Glomerular visceral epithelial cell (primary cell): ENCODE data around the gene UBQLN3.

Experiments
- DNase-seq: peaks from one replicate; pipeline ENCODE4 v3.0.0-alpha.2; 2016; ENCODE audit errors: extremely low spot score

The UBQLN3 gene

DNA sequence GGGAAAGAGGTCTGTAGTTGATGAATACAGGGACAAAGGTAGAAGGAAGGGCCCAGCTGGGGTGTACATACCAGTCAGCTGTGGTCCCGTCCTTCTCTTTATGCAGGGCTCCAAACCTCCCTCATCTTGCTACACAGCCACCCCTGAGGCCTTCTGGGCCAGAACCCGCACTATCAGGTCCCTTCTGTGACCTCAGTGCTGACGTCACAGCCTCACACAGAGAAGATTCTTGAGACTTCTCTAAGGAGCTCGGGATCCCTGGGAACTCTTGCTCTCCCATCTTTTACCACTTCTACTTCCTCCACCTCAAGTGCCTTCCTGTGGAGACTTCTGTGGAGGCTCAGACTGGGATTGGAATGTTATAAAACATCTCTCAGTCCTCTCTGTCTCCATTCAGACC lies at the start of gene UBQLN3:
Gene UBQLN3, minus strand, starts transcription at position 155 of the 400 bp plus-strand sequence. CDS start 399 bp downstream, outside the sequence.
- no peak for DNase-seq

GRCh38 chr11:5557751-5558150 lies 48.0 kb upstream of the UBQLN3 start:
- DNase-seq: no peak

DNA sequence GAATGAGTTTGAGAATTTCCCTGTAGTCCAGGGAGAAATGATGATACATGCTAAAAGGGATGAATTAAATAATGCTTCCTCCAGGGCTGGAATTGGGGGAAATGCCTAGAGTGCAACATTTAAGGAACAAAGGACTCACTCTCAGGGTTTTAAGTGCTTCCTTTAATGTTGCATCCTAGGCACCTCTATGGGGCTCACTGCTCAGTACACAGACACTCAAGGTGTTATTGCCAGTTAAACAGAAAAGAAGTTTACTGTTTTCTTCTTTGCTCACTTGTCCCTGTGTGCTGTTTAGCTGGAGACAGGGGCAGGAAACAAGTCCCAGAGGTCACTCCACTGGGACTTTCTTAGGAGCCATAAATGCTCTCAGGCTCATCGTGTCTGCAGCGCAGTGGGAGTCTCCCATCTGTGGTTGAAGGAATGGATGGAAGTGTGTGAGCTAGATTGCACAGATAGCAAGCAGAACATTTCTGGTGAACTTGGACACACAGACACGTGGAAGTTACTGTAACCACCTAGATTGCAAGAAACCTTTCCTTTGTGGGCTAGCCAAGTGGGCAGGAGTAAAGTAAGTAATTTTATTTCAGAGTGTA lies 46.9 kb upstream of the UBQLN3 start:
- DNase-seq: no peak

DNA sequence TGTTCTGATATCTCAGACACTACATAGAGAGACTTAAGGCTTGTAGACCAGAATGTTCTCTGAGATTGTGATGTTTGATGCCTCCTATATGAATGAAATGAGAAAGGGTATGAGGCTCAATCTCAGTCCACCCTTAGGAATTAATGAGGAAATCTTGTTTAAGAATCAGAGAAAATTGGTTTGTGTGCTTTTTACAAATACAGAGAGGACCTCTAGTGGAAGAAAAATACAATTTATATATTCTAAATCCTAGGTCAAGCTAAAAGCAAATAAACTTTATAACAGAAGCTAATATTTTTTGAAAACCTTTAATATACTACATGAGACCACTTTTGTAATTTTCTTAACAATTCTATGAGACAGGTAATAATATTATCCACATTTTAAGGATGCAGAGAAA lies 43.6 kb upstream of the UBQLN3 start:
- DNase-seq: no peak

GRCh38 chr11:5550440-5551095 lies 40.8 kb upstream of the UBQLN3 start:
- DNase-seq: peak; percentile 77

- no peak for DNase-seq
These were observed 38.7 kb upstream of the UBQLN3 start, which contains the start of gene OR52H1 for GRCh38 chr11:5548440-5548839. Gene OR52H1, minus strand, starts transcription at chr11:5548540. Its CDS starts 3,035 bp downstream, at chr11:5545505.

DNA sequence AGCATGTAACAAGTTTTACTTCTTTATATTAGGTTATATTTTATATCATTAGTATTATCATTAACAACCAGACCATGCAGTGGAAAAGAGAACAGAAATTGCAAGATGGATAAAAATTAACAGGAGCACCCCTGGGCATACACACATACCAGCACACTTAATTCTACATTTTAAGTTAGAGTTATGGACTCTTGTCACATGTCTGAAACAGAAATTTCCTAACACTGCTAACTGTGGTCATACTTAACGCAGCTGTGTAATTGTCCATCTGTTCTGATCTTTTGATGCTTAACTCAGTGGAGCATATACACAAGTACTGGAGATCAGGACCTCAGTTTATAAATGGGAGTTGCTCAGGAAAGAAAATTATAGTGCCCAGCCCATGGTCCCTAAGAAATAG lies 38.2 kb upstream of the UBQLN3 start:
- DNase-seq: no peak

DNA sequence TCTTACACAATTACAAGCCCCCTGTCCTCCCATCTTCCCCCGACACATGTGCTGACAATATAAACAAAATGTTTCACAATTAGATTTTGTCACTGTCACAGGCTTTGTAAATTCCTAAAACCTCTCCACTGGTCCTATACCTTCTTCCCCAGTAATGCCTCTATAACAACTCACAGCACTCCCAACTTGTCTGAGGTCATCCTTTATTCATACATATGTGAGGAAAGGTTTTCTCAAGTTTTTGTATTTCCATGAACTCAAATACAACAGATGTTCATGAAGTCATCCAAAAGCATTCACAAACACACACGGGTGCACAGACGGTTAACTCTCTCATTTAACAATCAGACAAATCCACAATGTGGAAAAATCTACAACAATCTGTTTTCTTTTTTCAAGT lies 36.7 kb upstream of the UBQLN3 start:
- DNase-seq: peak; percentile 26

- no peak for DNase-seq
These were observed 31.7 kb upstream of the UBQLN3 start for GRCh38 chr11:5541427-5541826.

DNA sequence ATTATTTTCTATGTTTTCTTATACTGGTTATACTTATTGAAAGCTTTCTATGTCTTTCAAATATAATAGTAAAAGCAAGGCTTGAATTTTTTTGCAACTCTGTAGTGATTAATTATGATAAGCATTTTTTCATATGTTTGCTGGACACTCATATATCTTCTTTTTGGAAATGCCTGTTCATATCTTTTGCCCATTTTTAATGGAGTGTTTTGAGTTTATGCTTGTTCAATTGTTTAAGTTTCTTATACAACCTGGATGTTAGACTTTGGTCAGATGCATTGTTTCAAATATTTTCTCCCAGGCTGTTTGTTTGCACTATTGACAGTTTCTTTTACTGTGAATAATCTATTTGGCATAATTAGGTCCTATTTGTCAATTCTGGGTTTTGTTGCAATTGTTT lies 26.7 kb upstream of the UBQLN3 start:
- no peak for DNase-seq

DNA sequence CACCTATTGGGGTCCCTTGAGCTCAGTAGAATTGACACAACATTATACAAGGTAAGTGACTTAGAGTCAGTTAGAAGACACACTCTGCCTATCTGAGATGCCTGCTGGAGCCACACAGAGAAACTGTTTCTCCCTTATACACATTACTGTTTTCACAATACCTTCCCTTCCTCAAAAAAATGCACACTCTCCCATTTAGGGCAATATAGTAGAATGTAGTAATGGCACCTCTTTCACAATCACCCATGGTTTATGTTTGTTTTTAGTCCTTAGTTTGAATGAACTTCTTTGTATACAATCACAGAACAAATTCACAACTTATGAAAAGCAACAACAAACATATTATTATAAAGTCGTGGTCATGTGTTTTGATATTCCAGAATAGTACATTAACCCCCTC lies 24.3 kb upstream of the UBQLN3 start:
- no peak for DNase-seq

GRCh38 chr11:5531053-5531831 lies 21.5 kb upstream of the UBQLN3 start:
- no peak for DNase-seq

GRCh38 chr11:5528495-5528894 lies 18.7 kb upstream of the UBQLN3 start:
- no peak for DNase-seq

GRCh38 chr11:5527716-5528115 lies 18.0 kb upstream of the UBQLN3 start:
- DNase-seq: no peak

GRCh38 chr11:5524756-5525155 lies 15.0 kb upstream of the UBQLN3 start:
- no peak for DNase-seq

- peak; percentile 18 for DNase-seq
These were observed 12.6 kb upstream of the UBQLN3 start for GRCh38 chr11:5522308-5522707.

- no peak for DNase-seq
These were observed 11.8 kb upstream of the UBQLN3 start for GRCh38 chr11:5521540-5521939.

GRCh38 chr11:5516599-5516998 lies 6.8 kb upstream of the UBQLN3 start, which contains the start of gene UBQLNL:
Gene UBQLNL, minus strand, starts transcription at chr11:5516699. Its CDS starts 258 bp downstream, at chr11:5516441.
- no peak for DNase-seq

GRCh38 chr11:5514841-5515240 lies 5.1 kb upstream of the UBQLN3 start:
- DNase-seq: no peak

DNA sequence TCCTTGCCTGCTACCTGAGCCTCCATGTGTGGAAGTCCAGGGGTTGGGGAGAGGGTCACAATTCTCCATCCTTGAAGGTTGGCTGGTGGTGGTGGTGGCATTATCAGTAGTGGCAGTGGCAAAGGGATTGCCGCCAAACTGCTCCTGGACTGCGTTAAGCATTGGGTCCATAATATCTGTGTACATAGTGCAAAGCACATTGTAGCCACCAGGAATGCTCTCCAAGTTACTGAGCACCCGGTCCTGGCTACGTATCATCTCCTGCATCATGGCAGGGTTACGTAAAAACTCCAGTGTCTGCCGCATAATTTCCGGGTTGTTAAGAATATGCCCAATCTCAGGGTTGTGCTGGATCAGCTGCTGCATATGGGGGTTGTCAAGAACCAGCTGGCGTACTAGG lies 1.2 kb downstream of the UBQLN3 start:
- DNase-seq: no peak

DNA sequence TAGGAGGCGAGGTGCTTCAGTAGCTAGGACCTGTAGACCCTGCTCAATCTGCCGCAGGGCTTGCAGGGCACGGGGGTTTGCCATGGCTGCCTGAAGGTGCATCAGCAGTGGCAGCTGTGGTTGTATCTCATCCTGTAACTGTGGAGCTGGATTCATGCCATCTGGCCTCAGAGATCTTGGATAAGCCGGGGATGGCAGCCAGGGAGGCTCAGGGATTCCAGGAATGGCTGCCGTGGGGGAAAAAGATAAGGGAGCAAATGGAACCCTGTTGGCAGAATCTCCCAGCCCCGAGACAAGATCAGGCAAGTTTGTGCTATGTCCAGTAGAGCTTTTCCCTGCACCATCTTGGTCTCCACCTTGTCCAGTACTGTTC lies 1.8 kb downstream of the UBQLN3 start:
- no peak for DNase-seq

- no peak for DNase-seq
These were observed 2.4 kb downstream of the UBQLN3 start for GRCh38 chr11:5507177-5507932.
